SJSA1 (cell line): ENCODE data around the gene GVQW3. TPM values are rescaled to one million over a fixed set of nuclear protein-coding genes. Genes with fewer than 3 reads are reported as not detected.

Source experiments
- DNase-seq, 2 experiments: peaks; one replicate each; pipeline ENCODE4 v3.0.0-alpha.2; 2015 to 2020; ENCODE audit warnings: low spot score in 2 of 2, low read depth in 1 of 2
- H3K27ac ChIP-seq: fragments of 250-450 bp; sonication (Bioruptor Pico); 2 replicates; pipeline ENCODE4 v1.5.1; 2020; ENCODE audit warnings: mild to moderate bottlenecking, moderate library complexity
- H3K27me3 ChIP-seq: fragments of 250-450 bp; sonication (Bioruptor Pico); replicated peaks from 2 replicates; pipeline ENCODE4 v1.5.1; 2020; ENCODE audit warnings: mild to moderate bottlenecking, moderate library complexity
- H3K36me3 ChIP-seq: fragments of 250-450 bp; sonication (Bioruptor Pico); 2 replicates; pipeline ENCODE4 v1.5.1; 2020; ENCODE audit warnings: mild to moderate bottlenecking
- H3K4me1 ChIP-seq: fragments of 250-450 bp; sonication (Bioruptor Pico); replicated peaks from 2 replicates; pipeline ENCODE4 v1.6.1; 2021; ENCODE audit warnings: mild to moderate bottlenecking
- H3K4me3 ChIP-seq: fragments of 250-450 bp; sonication (Bioruptor Pico); 2 replicates; pipeline ENCODE4 v1.5.1; 2020; ENCODE audit warnings: mild to moderate bottlenecking
- H3K9me3 ChIP-seq: fragments of 250-450 bp; sonication (Bioruptor Pico); replicated peaks from 2 replicates; pipeline ENCODE4 v1.5.1; 2020; ENCODE audit warnings: mild to moderate bottlenecking
- total RNA-seq: library from RNA; depleted of rRNA; stranded (reverse); fragments of >200 nt; shearing (Covaris generic); gene quantifications from 2 replicates; pipeline ENCODE4 v1.2.3, GENCODE V29; 2014; rRNA removed

The GVQW3 gene
- total RNA-seq, 1 experiment from 2014 or later: 0.16 TPM

DNA sequence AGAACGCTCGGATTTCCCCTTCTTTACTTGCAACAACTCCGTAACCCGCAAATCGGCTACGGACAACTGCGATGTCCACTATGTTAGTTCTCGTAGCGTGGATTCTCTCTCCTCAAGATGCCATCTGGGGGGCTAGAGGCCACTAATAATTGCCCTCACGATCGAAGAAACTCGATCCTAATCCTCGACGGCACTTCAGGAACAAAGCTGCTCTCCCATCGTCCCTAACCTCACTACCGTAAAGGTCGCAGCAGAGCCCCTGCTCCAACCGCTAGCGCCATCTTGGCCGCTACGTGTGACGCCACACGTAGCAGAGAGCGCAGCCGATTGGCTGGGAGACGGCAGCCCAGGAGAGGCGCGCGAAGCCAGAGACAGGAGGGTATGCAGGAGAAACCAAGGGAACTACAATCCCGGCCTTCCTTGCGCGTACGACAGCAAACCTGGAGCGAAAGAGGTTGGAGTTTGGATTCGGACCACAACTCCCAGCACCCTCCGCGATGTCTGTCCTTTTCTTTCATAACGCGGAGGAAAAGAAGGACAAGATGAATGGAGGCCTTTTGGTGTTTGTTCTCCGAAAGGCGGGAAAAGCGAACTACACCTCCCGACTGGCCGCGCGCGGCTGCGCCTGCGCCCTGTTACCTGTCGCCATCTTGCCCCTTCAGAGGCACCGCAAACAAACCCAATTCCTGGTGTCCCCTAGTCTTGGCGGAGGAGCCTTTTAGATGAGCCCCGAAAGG is 63.4 kb downstream of the GVQW3 start, which contains the start of gene EMSY:
Gene EMSY, plus strand, starts transcription at position 635 of the 737 bp plus-strand sequence. CDS start 1,921 bp downstream, outside the sequence.
- H3K36me3 ChIP-seq: peaks cover 9% of the 10 kb centered on the region
- DNase-seq: peak; percentile 92 to 94

DNA sequence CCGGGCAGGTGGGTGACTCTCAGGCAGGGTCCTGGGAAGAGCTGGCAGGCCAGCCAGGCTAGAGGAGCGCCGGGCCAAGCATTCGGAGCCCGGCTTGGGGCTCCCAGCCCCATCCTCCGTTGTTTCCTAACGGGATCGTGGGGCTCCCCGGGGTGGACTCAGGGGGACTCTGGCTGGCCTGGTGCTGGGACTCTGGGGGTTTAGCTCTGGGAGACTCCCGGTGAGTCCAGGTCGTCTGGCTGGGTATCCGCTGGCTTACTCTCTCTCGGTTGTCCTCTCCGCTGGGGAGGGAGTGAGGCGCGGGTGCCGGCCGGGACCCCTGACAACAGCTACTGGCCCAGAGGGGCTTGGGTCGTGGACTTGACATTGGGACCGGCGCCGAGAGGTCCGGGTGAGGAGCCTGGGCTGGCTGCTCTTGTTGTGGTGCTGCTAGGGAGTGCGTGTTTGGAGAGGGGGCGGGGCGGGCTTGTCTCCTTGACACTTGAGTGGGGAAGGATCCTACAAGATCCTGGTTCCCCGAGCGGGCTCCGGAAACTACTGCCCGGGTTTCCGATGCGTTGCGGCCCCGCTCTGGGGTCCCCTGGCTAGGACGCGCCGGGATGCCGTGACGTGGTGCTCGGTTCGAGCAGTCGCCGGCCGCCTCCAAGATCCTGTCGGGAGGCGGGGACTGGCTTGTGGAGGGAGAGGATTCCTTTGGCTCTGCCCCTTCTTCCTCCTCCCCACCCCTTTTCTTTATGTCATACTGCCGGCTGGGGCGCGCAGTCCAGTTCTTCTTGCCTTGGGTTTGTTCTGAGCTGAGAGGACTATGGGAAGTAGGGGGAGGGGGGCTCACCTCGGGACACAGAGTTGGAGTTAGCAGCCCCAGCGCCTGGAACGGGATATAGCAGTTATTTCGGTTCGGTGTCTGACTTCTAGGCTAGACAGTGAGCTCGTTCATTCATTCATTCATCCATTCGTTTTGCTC is 64.3 kb downstream of the GVQW3 start:
- Histone ChIP-seq H3K27ac (peak overlapping the region; percentile 80), H3K4me1 (peaks cover 8% of the 10 kb centered on the region; the same call in 1 of the 2 replicates), H3K27me3 (no peaks in the 10 kb centered on the region), H3K36me3 (peaks cover 9% of the 10 kb centered on the region), H3K9me3 (no peaks in the 10 kb centered on the region), H3K4me3 (peak overlapping the region; percentile 65)
- peak; percentile 86 to 87 for DNase-seq

More for the DNA sequence above, 63.4 kb downstream of the GVQW3 start, which contains the start of gene EMSY:
- H3K4me1 ChIP-seq: peaks cover 8% of the 10 kb centered on the region; the same call in 1 of the 2 replicates
- H3K27ac ChIP-seq: peak within 1 kb of the TSS; percentile 80
- H3K27me3 ChIP-seq: no peaks in the 10 kb centered on the region
- no peaks in the 10 kb centered on the region for H3K9me3 ChIP-seq
- H3K4me3 ChIP-seq: peak within 1 kb of the TSS; percentile 65

DNA sequence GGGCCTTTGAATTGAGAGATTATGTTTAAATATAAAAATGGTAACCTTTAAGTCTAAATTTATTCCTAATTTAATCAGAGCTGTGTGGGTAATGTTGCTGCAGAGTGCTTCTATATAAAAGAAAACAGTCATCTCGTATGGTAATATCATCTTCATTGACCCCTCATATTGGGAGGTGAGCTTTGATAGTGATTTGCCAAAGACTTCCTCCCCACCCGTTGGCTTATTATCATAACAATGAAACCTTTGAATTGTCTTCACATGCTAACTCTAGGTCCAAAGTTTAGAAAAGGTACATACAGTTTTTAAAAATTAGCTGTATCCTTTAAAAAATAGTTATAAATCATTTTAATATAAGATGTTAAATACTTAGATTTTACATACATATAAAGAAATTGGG is 67.4 kb downstream of the GVQW3 start:
- peaks cover 3% of the 10 kb centered on the region; the same call in 1 of the 2 replicates for H3K4me1 ChIP-seq
- peaks cover 11% of the 10 kb centered on the region for H3K36me3 ChIP-seq
- H3K27me3 ChIP-seq: no peaks in the 10 kb centered on the region
- no peaks in the 10 kb centered on the region for H3K9me3 ChIP-seq
- H3K4me3 ChIP-seq: no peak overlapping the region
- no peak for DNase-seq
- H3K27ac ChIP-seq: no peak overlapping the region

DNA sequence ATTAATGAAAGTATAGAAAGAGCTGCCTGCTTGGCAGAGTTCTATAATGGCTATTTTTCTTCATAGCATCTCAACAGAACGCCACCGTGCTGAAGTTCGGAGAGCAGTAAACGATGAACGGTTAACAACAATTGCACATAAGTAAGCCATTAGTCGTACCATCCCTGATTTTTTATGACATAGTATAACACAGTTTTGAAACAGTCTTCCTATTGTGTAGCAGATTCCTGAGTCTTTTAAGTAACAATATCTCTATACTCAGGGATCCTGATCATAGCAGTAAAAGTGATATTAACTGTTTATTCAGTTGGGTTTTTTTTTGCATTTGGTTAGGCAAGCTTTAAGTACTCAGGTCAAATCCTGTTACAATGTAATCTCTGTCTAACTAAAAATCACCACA is 72.1 kb downstream of the GVQW3 start:
- Histone ChIP-seq H3K4me3 (no peak overlapping the region), H3K9me3 (no peaks in the 10 kb centered on the region), H3K4me1 (peaks cover 25% of the 10 kb centered on the region), H3K36me3 (peaks cover 5% of the 10 kb centered on the region), H3K27ac (no peak overlapping the region), H3K27me3 (no peaks in the 10 kb centered on the region)
- no peak for DNase-seq

DNA sequence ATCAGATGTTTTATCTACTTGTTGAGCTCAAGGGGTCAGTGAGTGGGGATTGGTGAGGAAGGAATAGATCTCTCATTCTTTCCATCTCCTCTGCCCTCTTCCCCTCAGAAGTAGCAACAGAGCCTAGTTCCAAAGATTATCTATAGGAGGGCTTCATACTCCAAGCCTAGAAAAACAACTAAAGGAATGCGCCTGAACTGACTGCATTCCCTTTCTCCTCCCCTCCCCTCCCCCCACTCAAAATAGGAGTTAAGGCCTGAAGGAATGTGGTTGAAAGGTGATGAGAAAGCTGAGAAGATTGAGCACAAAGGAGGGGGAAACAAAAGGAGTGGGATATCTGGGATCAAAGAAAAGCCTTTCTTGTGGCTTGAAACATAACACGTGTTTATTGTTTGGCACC is 74.2 kb downstream of the GVQW3 start:
- peak; percentile 18 to 44 for DNase-seq
- no peaks in the 10 kb centered on the region for H3K27me3 ChIP-seq
- H3K27ac ChIP-seq: no peak overlapping the region
- peaks cover 2% of the 10 kb centered on the region for H3K36me3 ChIP-seq
- no peak overlapping the region for H3K4me3 ChIP-seq
- H3K9me3 ChIP-seq: no peaks in the 10 kb centered on the region
- peaks cover 25% of the 10 kb centered on the region for H3K4me1 ChIP-seq

DNA sequence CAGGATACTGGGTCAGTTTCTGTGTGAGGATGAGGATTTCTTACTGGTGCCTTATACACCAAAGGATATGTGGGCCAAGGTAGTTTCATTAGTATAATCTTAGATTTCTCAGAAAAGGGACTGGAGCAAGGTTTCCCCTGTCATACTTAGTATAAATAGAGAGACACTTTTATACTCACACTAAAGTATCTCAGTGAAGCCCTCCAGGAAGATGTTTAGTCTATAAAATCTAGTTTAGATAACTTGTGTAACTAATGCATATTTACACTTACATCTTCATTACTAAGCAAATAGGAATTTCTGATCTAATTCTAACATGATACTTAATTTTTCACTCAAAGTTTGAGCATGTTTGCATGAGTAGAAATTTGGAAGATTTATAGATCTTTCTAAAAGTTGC is 74.8 kb downstream of the GVQW3 start:
- no peaks in the 10 kb centered on the region for H3K9me3 ChIP-seq
- H3K36me3 ChIP-seq: peaks cover 2% of the 10 kb centered on the region
- peaks cover 25% of the 10 kb centered on the region for H3K4me1 ChIP-seq
- DNase-seq: peak in 1 of 2 experiments; percentile 2
- no peaks in the 10 kb centered on the region for H3K27me3 ChIP-seq
- H3K27ac ChIP-seq: 0 out of 2 replicates have a peak overlapping the region, but pooled peaks have one; percentile 25
- no peak overlapping the region for H3K4me3 ChIP-seq

DNA sequence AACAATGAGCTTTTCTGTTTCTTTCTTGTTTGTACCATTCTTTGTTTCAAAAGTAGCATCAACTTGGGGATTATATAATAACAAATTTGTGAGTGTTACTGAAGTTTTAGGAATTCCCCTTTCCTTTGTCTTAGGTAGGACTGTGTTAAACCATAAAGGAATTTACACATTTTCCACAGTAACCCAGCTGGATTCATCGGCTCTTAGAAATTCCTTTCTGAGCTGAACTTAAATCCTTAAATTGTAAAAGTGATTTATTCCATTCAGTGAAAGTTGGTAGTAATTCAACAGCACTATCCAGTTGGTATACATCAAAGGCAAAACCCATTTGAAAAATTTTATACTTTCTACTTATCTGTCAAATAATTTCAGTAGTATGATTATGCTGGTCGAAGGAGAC is 75.4 kb downstream of the GVQW3 start:
- DNase-seq: peak in 1 of 2 experiments; percentile 4
- peaks cover 2% of the 10 kb centered on the region for H3K36me3 ChIP-seq
- no peaks in the 10 kb centered on the region for H3K27me3 ChIP-seq
- H3K27ac ChIP-seq: 0 out of 2 replicates have a peak overlapping the region, but pooled peaks have one; percentile 25
- H3K4me1 ChIP-seq: peaks cover 25% of the 10 kb centered on the region
- no peaks in the 10 kb centered on the region for H3K9me3 ChIP-seq
- H3K4me3 ChIP-seq: no peak overlapping the region

Other genes starting within 250 kb of the GVQW3 start
- gene WNT11, start 174.8 kb upstream of the GVQW3 start, total RNA-seq: not detected in 2 replicates
- gene THAP12, start 191 bp upstream of the GVQW3 start, total RNA-seq: 27.2 and 47.1 TPM in 2 replicates
- gene EMSY, start 63.7 kb downstream of the GVQW3 start, total RNA-seq: 8.8 and 21.7 TPM in 2 replicates